ENCODE measurements around the gene UBE2G2. TPM values are rescaled to one million over a fixed set of nuclear protein-coding genes. Genes with fewer than 3 reads are reported as not detected.

UBE2G2 gene
- total and polyA plus RNA-seq, 3 donors from 2014 or later = 38.9 to 82.8 (median 73.6) TPM

DNA sequence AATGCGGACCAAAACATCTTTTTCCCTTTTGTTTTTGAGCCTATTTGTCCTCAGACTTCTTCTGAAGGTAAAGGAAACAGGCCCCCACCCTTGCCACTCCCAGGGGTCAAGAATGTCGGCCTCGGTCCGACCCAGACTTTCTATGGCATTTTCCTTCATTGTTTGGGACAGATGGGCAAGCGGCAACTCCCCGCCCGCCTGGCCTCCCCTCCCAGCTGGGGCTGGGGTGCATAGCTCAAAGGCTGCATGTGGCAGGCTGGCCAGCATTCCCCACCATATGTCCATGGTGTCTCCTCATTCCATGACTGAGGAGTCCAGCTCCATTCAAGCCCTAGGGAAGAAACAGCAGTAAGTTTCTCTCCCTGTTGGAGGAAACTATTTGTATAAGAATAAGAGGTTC is 60.9 kb downstream of the UBE2G2 start:
- Histone ChIP-seq H3K4me3 (no peak overlapping the region), H3K36me3 (ENCODE audit: low read depth, missing control alignments) (no peaks in the 10 kb centered on the region), H3K9me3 (peaks cover 4% of the 10 kb centered on the region), H3K27ac (no peak overlapping the region), H3K4me1 (no peaks in the 10 kb centered on the region), H3K27me3 (no peaks in the 10 kb centered on the region)
- DNase-seq = no peak
- no peak for TF ChIP-seq POLR2A (IDR thresholded peaks at IDR 0.05)
- WGBS, 2 donors = 87 to 96% methylated on average over 7 of the region's 7 CpGs
- intact Hi-C loops (cut with DNase I; ENCODE audit: low total_unique reads) = no loop called here

DNA sequence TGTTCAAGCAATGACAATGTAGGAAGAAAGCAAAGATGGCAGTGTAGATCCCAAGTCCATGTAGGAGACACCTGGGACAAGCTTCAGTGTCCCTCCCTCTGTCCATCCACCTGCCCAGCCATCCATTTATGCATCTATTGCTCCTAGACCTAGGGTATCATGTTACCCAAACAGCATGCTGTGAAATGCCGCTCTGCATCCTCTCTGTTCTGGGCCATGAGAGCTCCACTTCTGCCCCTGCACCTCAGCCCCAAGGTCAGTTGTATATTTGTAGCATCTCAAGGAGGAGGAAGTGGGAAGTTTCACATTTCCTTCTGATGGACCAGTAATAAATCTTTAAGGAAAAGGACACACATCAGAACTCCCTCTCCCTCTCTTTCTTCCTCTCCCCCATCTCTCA is 62.3 kb downstream of the UBE2G2 start:
- no peaks in the 10 kb centered on the region for H3K36me3 ChIP-seq (ENCODE audit: low read depth, missing control alignments)
- no peak for DNase-seq
- H3K9me3 ChIP-seq = peaks cover 4% of the 10 kb centered on the region
- TF ChIP-seq, protein P1, sequence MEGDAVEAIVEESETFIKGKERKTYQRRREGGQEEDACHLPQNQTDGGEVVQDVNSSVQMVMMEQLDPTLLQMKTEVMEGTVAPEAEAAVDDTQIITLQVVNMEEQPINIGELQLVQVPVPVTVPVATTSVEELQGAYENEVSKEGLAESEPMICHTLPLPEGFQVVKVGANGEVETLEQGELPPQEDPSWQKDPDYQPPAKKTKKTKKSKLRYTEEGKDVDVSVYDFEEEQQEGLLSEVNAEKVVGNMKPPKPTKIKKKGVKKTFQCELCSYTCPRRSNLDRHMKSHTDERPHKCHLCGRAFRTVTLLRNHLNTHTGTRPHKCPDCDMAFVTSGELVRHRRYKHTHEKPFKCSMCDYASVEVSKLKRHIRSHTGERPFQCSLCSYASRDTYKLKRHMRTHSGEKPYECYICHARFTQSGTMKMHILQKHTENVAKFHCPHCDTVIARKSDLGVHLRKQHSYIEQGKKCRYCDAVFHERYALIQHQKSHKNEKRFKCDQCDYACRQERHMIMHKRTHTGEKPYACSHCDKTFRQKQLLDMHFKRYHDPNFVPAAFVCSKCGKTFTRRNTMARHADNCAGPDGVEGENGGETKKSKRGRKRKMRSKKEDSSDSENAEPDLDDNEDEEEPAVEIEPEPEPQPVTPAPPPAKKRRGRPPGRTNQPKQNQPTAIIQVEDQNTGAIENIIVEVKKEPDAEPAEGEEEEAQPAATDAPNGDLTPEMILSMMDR (IDR thresholded peaks at IDR 0.05) = no peak
- TF ChIP-seq POLR2A (IDR thresholded peaks at IDR 0.05) = no peak
- H3K27ac ChIP-seq = no peak overlapping the region
- H3K4me3 ChIP-seq = no peak overlapping the region
- no peaks in the 10 kb centered on the region for H3K4me1 ChIP-seq
- intact Hi-C loops (cut with DNase I; ENCODE audit: low total_unique reads) = no loop called here
- H3K27me3 ChIP-seq = no peaks in the 10 kb centered on the region
- 85 to 100% methylated on average over 1 of the region's 1 CpG for WGBS, 2 donors

DNA sequence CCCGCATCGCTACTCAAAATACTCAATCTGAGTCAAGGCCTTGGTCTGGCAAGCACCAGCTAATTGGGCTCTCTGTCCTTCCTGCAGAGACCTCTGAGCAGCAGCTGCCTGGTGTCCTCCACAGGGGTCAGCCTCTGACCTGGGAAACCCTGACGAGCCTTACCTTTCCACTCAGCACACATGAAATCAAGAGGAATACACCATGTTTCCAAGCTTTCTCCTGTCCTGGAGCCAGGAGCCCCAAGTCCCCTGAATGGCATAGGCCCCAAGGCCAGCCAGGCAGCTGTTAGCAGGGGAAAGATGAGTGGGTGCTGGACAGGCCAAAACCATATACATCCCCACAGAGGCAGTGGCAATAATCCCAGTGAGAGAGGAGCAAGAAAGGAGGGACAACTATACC is 63.0 kb downstream of the UBE2G2 start:
- Histone ChIP-seq H3K4me3 (no peak overlapping the region), H3K36me3 (ENCODE audit: low read depth, missing control alignments) (no peaks in the 10 kb centered on the region), H3K27ac (no peak overlapping the region), H3K27me3 (no peaks in the 10 kb centered on the region), H3K9me3 (peaks cover 4% of the 10 kb centered on the region), H3K4me1 (no peaks in the 10 kb centered on the region)
- no peak for DNase-seq
- TF ChIP-seq, protein P1 (IDR thresholded peaks at IDR 0.05) = no peak
- TF ChIP-seq POLR2A (IDR thresholded peaks at IDR 0.05) = no peak
- WGBS, 2 donors = 92 to 96% methylated on average over 3 of the region's 3 CpGs
- intact Hi-C loops (cut with DNase I; ENCODE audit: low total_unique reads) = no loop called here

DNA sequence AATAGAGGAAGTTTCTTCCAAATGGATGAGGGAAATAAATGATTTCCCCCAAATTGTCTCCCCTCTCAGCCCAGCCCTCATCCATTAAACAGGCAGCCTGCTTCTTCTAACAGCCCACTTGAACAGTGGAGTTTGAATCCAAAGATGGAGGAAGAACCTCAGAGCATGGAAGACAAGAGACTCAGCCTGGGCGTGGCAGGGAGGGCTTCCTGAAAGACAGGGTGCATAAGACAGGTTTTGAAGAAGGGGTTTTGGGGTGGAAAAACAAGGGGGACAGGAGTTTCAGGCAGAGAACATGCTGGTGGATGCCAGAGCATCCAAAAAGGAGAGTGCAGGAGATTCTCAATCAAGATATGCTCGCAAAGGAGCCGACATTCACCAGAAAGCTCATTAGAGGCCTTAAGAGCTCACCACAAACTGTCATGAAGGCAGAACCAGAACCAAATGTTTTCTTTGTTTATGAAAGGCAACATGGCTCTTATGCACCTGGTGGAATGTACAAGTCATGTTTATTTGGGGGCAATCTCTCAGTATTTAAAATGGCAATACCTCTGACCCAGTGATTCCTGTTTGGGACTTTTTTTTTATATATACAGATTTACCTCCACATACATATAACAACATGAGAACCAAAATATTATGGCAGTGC is 63.8 kb downstream of the UBE2G2 start:
- intact Hi-C loops (cut with DNase I; ENCODE audit: low total_unique reads) = no loop called here
- TF ChIP-seq, protein P1 (IDR thresholded peaks at IDR 0.05) = no peak
- no peak for TF ChIP-seq POLR2A (IDR thresholded peaks at IDR 0.05)
- DNase-seq = no peak
- Histone ChIP-seq H3K27me3 (no peaks in the 10 kb centered on the region), H3K27ac (no peak overlapping the region), H3K9me3 (peaks cover 4% of the 10 kb centered on the region), H3K4me3 (no peak overlapping the region), H3K36me3 (ENCODE audit: low read depth, missing control alignments) (no peaks in the 10 kb centered on the region), H3K4me1 (no peaks in the 10 kb centered on the region)
- WGBS, 2 donors = 62 to 66% methylated on average over 3 of the region's 3 CpGs

DNA sequence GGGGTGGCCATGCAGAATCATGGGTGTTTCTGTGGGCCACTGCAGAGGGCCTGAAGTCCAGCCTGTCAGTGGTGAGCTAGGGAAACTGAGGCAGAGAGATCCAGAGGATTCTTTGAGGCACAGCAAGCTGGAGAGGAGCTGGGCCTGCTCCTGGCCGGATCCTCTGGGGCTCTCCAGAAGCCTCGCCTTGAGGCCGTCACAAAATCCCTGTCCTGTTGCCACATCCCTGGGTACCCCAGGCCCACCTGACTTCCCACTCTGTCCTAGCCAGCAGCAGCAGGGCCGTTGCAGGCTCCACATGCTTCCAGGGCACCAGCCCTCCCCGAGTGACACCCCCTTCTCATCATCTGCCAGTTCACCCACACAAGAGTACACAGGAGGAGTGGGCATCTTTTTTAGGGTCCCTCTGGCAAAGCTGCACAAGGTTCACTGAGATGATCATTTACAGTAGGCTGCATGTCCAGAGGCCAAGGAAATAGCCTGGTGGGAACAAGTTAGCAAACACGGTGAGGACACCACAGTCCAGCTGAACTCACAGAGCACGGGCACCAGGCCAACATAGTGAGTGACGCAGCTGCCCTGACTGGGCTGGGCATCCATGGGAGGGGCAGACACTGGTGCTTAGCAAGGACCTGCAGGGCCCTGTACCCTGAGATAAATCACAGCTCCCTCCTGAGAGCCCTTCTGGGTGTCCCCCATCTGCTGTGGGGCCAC is 65.2 kb downstream of the UBE2G2 start:
- Histone ChIP-seq H3K36me3 (ENCODE audit: low read depth, missing control alignments) (no peaks in the 10 kb centered on the region), H3K4me1 (no peaks in the 10 kb centered on the region), H3K9me3 (peaks cover 4% of the 10 kb centered on the region), H3K27ac (no peak overlapping the region), H3K4me3 (no peak overlapping the region), H3K27me3 (no peaks in the 10 kb centered on the region)
- TF ChIP-seq, protein P1 (IDR thresholded peaks at IDR 0.05) = no peak
- TF ChIP-seq POLR2A (IDR thresholded peaks at IDR 0.05) = no peak
- intact Hi-C loops (cut with DNase I; ENCODE audit: low total_unique reads) = no loop called here
- DNase-seq = no peak
- WGBS, 2 donors = 89 to 92% methylated on average over 4 to 8 of the region's 8 CpGs
